CD4-positive, alpha-beta T cell treated with Interleukin-17A for 1 hour (primary cell): ENCODE measurements around the gene KIF4B.

Experiments
- DNase-seq: peaks from one replicate; pipeline ENCODE4 v3.0.0-alpha.2; 2020

KIF4B gene

GRCh38 chr5:155056644-155057269, 43.2 kb downstream of the KIF4B start:
- DNase-seq = no peak

- DNase-seq = no peak
These were observed 44.1 kb downstream of the KIF4B start for GRCh38 chr5:155057626-155058025.

- no peak for DNase-seq
These were observed 51.0 kb downstream of the KIF4B start for GRCh38 chr5:155064580-155064979.

- DNase-seq = no peak
These were observed 53.5 kb downstream of the KIF4B start for GRCh38 chr5:155066886-155067595.
